NCI-H2227 (cell line): ENCODE measurements around the gene RSRC1.
A peak's percentile ranks its signal among the peaks of the same experiment; 100 is the strongest.
"Not testable (repeated sequence)": the region's sequence is repeated elsewhere in the genome, so short reads cannot be mapped to it uniquely, and the experiment has no call there.

Source experiments
- DNase-seq: peaks from one replicate; lab custom pipeline; 2025; ENCODE audit not compliant: unreplicated experiment; lab: John Stamatoyannopoulos, UW

Gene RSRC1

GRCh38 chr3:158109804-158110657 lies at the start of gene RSRC1:
RSRC1 (plus strand) TSS chr3:158110089; CDS start chr3:158122105, 12,016 bp downstream.
- peak; percentile 86 for DNase-seq

GRCh38 chr3:158065574-158065973 lies 44.3 kb upstream of the RSRC1 start:
- DNase-seq = not testable (repeated sequence)

GRCh38 chr3:158072790-158073189 lies 37.1 kb upstream of the RSRC1 start:
- DNase-seq = no peak

GRCh38 chr3:158074591-158074990 lies 35.3 kb upstream of the RSRC1 start:
- DNase-seq = no peak

- no peak for DNase-seq
Measured at GRCh38 chr3:158079599-158079998, 30.3 kb upstream of the RSRC1 start.

- DNase-seq = no peak
Measured at GRCh38 chr3:158084651-158085050, 25.2 kb upstream of the RSRC1 start.

GRCh38 chr3:158085358-158085757 lies 24.5 kb upstream of the RSRC1 start:
- no peak for DNase-seq

GRCh38 chr3:158085931-158086330 lies 24.0 kb upstream of the RSRC1 start:
- DNase-seq = no peak

- no peak for DNase-seq
Measured at GRCh38 chr3:158086361-158086760, 23.5 kb upstream of the RSRC1 start.

GRCh38 chr3:158086776-158087175 lies 23.1 kb upstream of the RSRC1 start:
- DNase-seq = no peak

GRCh38 chr3:158091531-158091930 lies 18.4 kb upstream of the RSRC1 start:
- DNase-seq = no peak

GRCh38 chr3:158093526-158093925 lies 16.4 kb upstream of the RSRC1 start:
- no peak for DNase-seq

GRCh38 chr3:158094235-158095110 lies 15.4 kb upstream of the RSRC1 start:
- no peak for DNase-seq

- no peak for DNase-seq
Measured at GRCh38 chr3:158095111-158095813, 14.6 kb upstream of the RSRC1 start.

- no peak for DNase-seq
Measured at GRCh38 chr3:158095814-158096704, 13.8 kb upstream of the RSRC1 start.

GRCh38 chr3:158097081-158097592 lies 12.8 kb upstream of the RSRC1 start:
- no peak for DNase-seq

- DNase-seq = peak; percentile 58
Measured at GRCh38 chr3:158097593-158098308, 12.1 kb upstream of the RSRC1 start.

- DNase-seq = no peak
Measured at GRCh38 chr3:158098309-158098639, 11.6 kb upstream of the RSRC1 start.

- DNase-seq = no peak
Measured at GRCh38 chr3:158098834-158099424, 11.0 kb upstream of the RSRC1 start.
